ENCODE data around the gene PTGDS. TPM values are rescaled to one million over a fixed set of nuclear protein-coding genes. Genes with fewer than 3 reads are reported as not detected.

Gene PTGDS
- total and polyA plus RNA-seq, 10 of the 15 experiments (the other 5 are each of a cell fraction or from before 2014, with no cell fraction given) = not detected

- no peak for TF ChIP-seq SP1 (IDR thresholded peaks at IDR 0.05; ENCODE audit: low read depth, low read length)
Measured at GRCh38 chr9:136961279-136962065, 15.8 kb upstream of the PTGDS start (continued).

DNA sequence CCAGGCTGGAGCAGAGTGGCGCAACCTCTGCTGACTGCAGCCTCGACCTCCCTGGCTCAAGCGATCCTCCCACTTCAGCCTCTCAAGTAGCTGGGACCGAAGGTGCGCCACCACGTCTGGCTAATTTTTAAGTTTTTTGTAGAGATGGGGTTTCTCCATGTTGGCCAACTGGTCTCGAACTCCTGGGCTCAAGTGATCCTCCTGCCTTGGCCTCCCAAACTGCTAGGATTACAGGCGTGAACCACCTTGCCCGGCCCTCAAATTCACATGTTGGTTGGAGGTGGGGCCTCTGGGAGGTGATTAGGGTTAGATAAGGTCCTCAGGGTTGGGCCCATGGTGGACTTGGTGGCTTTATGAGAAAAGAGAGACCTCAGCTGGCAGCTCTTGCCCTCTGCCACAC lies 15.1 kb upstream of the PTGDS start:
- 50% methylated on average over 9 of the region's 9 CpGs for WGBS (ENCODE audit: insufficient coverage, insufficient replicate concordance, low lambda C conversion rate, missing lambda C conversion rate)
- ChIA-PET SMC1A (ENCODE audit: uncharacterized antibody, unreplicated experiment) (no interaction called here), POLR2A (no interaction called here), CTCF (interaction anchor here (1.4 kb wide), 1 partner anchor 17 kb away, joined by 3 read pairs; the partner anchor contains the start of genes C8G and FBXW5), RAD21 (ENCODE audit: unreplicated experiment) (no interaction called here)
- H3K79me2 ChIP-seq (ENCODE audit: control insufficient read depth, insufficient read depth, low read length) = no peaks in the 10 kb centered on the region
- no peak overlapping the region for H3K4me3 ChIP-seq
- no peak overlapping the region for H3K4me2 ChIP-seq (ENCODE audit: control insufficient read depth, insufficient read depth)
- intact Hi-C loops (cut with micrococcal nuclease; ENCODE audit: unreplicated experiment) (no loop called here), in situ Hi-C loops (cut with MboI) (no loop called here)
- no peak overlapping the region for H3K27ac ChIP-seq (ENCODE audit: control insufficient read depth, insufficient read depth)
- no peaks in the 10 kb centered on the region for H3K36me3 ChIP-seq (ENCODE audit: control insufficient read depth in 2 of 2, insufficient read depth in 2 of 2, low read length in 1 of 2)
- TF ChIP-seq SMAD5 (IDR thresholded peaks at IDR 0.05; ENCODE audit: low read depth) (no peak), TCF7 (IDR thresholded peaks at IDR 0.05; ENCODE audit: borderline replicate concordance) (no peak), RELB (IDR thresholded peaks at IDR 0.05; ENCODE audit: low read depth) (no peak), PAX5 (IDR thresholded peaks at IDR 0.05; ENCODE audit: borderline replicate concordance, low read depth, low read length) (no peak), CHD1 (IDR thresholded peaks at IDR 0.05; ENCODE audit: low read depth, low read length) (no peak), CBFB (IDR thresholded peaks at IDR 0.05; ENCODE audit: low read depth) (no peak), REST (IDR thresholded peaks at IDR 0.05; ENCODE audit: low read depth, low read length) (no peak), HDAC6 (IDR thresholded peaks at IDR 0.05; ENCODE audit: unreplicated experiment) (no peak), ZNF24 (IDR thresholded peaks at IDR 0.05) (no peak), YBX1 (IDR thresholded peaks at IDR 0.05) (no peak), NKRF (conservative IDR thresholded peaks at IDR 0.05) (no peak), GABPA (IDR thresholded peaks at IDR 0.05; ENCODE audit: low read depth) (no peak)
- TF ChIP-seq, protein P1, sequence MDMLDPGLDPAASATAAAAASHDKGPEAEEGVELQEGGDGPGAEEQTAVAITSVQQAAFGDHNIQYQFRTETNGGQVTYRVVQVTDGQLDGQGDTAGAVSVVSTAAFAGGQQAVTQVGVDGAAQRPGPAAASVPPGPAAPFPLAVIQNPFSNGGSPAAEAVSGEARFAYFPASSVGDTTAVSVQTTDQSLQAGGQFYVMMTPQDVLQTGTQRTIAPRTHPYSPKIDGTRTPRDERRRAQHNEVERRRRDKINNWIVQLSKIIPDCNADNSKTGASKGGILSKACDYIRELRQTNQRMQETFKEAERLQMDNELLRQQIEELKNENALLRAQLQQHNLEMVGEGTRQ (IDR thresholded peaks at IDR 0.05; ENCODE audit: borderline replicate concordance, low read depth, low read length) = no peak
- no peaks in the 10 kb centered on the region for H3K27me3 ChIP-seq (replicated peaks in 1 of 2; ENCODE audit: control insufficient read depth in 2 of 2, insufficient read depth in 2 of 2, low read length in 1 of 2)
- no TSS peak for BruUV-seq (replicated peaks)
- H3K4me1 ChIP-seq (ENCODE audit: control insufficient read depth, insufficient read depth, low read length) = peaks cover 7% of the 10 kb centered on the region
- no peak overlapping the region for H2AFZ ChIP-seq (ENCODE audit: control insufficient read depth, low read depth, low read length)
- no peak for DNase-seq (ENCODE audit: low read depth, low spot score)
- no peak for FAIRE-seq
- H3K9me3 ChIP-seq (replicated peaks; ENCODE audit: control insufficient read depth, insufficient read depth, low read length) = no peaks in the 10 kb centered on the region
- no peak for ATAC-seq
- H3K9ac ChIP-seq (ENCODE audit: control insufficient read depth, insufficient read depth, low read length) = no peak overlapping the region
- no peaks in the 10 kb centered on the region; the same call in 1 of the 2 replicates for H4K20me1 ChIP-seq (ENCODE audit: control insufficient read depth, insufficient read depth)
